Left lung (tissue), 10 donors: Measurements from ENCODE around the gene MICAL3. TPM values are rescaled to one million over a fixed set of nuclear protein-coding genes. Genes with fewer than 3 reads are reported as not detected.
A peak's percentile ranks its signal among the peaks of the same experiment; 100 is the strongest.

Experiments used
- ATAC-seq: fragments of 200-7000 bp; cut with Tn5 transposase; one replicate; pipeline ENCODE4 v1.9.1; 2020; ENCODE audit warnings: moderate library complexity
- DNase-seq, 4 donors: peaks; one replicate each; pipeline ENCODE4 v3.0.0-alpha.2; 2013 to 2020
- H3K27ac ChIP-seq, 2 donors: fragments of 200-600 bp; sonication (generic) in 1 of 2; one replicate each; pipeline versions ENCODE4 v1.5.0 to v1.8.0; 2020 to 2021
- H3K27me3 ChIP-seq, 2 donors: fragments of 200-600 bp; sonication (generic) in 1 of 2; one replicate each; pipeline versions ENCODE4 v1.5.0 to v1.8.0; 2020 to 2021
- H3K36me3 ChIP-seq, 2 donors: fragments of 200-600 bp; sonication (generic) in 1 of 2; one replicate each; pipeline versions ENCODE4 v1.5.0 to v1.8.0; 2020 to 2021
- H3K4me1 ChIP-seq, 2 donors: fragments of 200-600 bp; one replicate each; pipeline ENCODE4 v1.8.0; 2021
- H3K4me3 ChIP-seq, 2 donors: fragments of 200-600 bp; sonication (generic) in 1 of 2; one replicate each; pipeline versions ENCODE4 v1.5.0 to v1.8.0; 2020 to 2021; ENCODE audit warnings: mild to moderate bottlenecking in 1 of 2
- H3K9me3 ChIP-seq, 2 donors: fragments of 200-600 bp; sonication (generic) in 1 of 2; one replicate each; pipeline versions ENCODE4 v1.5.0 to v1.8.0; 2020 to 2021
- intact Hi-C, 2 donors: fragments of 100-400 bp; cut with DNase I; formaldehyde crosslinking; loops; one replicate each; pipeline versions ENCODE4 v1.11.2 to v1.14.2; 2022
- polyA plus RNA-seq, 6 donors: library from polyadenylated mRNA; unstranded; fragments of 120-200 nt; gene quantifications; one replicate each; pipeline ENCODE4 v1.2.1, GENCODE V29; 2013; ENCODE audit not compliant: insufficient read length in 6 of 6
- total RNA-seq, 2 donors: library from RNA; stranded (reverse); fragmentation: NEBNext Ultra II Directional; extraction: Animal tissue kit (Norgen Biotek cat#: 25700); gene quantifications; one replicate each; pipeline ENCODE4 v1.2.1, GENCODE V29; 2021
- TF ChIP-seq, protein P1 (sequence below), 2 donors: fragments of 200-600 bp; sonication (generic) in 1 of 2; IDR thresholded peaks; one replicate each; pipeline versions ENCODE4 v1.5.0 to v1.8.0; 2021; ENCODE audit warnings: antibody characterized with exemption in 2 of 2
- donor health status: DM: no; HTN: yes; CAD: no.
- donor health status: DM: no; HTN: no; CAD: no.

MICAL3 gene
- total and polyA plus RNA-seq, 8 donors = 24.9 to 64.8 (median 56.2) TPM

DNA sequence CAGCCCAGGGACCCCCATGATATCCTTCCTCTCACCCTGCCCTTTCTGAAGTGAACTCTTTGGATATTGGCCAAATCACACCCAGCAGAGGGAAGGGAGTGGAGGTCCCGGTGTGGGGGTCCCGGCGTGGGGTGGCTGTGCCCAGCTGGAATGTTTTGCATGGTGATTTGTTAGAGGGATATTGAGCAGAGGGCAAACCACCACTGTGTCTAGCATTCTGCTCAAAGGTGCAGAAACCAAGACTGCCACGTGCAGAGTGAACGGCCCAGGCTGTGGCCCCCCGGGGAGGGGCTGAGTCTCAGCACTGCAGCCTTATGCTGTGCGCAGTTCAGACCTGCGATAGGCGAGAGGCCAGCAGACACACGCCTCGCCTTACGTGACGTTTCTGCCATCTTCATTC, 242.2 kb downstream of the MICAL3 start:
- Histone ChIP-seq H3K27ac (peak overlapping the region in 1 of 2 donors; percentile 73), H3K9me3 (no peaks in the 10 kb centered on the region), H3K4me3 (peak overlapping the region in 1 of 2 donors; percentile 17), H3K27me3 (no peaks in the 10 kb centered on the region), H3K36me3 (no peaks in the 10 kb centered on the region), H3K4me1 (peaks cover 10 to 59% of the 10 kb centered on the region in 2 donors)
- peak in 1 of 4 donors; percentile 57 for DNase-seq
- ATAC-seq = no peak
- TF ChIP-seq, protein P1, sequence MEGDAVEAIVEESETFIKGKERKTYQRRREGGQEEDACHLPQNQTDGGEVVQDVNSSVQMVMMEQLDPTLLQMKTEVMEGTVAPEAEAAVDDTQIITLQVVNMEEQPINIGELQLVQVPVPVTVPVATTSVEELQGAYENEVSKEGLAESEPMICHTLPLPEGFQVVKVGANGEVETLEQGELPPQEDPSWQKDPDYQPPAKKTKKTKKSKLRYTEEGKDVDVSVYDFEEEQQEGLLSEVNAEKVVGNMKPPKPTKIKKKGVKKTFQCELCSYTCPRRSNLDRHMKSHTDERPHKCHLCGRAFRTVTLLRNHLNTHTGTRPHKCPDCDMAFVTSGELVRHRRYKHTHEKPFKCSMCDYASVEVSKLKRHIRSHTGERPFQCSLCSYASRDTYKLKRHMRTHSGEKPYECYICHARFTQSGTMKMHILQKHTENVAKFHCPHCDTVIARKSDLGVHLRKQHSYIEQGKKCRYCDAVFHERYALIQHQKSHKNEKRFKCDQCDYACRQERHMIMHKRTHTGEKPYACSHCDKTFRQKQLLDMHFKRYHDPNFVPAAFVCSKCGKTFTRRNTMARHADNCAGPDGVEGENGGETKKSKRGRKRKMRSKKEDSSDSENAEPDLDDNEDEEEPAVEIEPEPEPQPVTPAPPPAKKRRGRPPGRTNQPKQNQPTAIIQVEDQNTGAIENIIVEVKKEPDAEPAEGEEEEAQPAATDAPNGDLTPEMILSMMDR (IDR thresholded peaks at IDR 0.05) = no peak
- intact Hi-C loops = no loop called here

DNA sequence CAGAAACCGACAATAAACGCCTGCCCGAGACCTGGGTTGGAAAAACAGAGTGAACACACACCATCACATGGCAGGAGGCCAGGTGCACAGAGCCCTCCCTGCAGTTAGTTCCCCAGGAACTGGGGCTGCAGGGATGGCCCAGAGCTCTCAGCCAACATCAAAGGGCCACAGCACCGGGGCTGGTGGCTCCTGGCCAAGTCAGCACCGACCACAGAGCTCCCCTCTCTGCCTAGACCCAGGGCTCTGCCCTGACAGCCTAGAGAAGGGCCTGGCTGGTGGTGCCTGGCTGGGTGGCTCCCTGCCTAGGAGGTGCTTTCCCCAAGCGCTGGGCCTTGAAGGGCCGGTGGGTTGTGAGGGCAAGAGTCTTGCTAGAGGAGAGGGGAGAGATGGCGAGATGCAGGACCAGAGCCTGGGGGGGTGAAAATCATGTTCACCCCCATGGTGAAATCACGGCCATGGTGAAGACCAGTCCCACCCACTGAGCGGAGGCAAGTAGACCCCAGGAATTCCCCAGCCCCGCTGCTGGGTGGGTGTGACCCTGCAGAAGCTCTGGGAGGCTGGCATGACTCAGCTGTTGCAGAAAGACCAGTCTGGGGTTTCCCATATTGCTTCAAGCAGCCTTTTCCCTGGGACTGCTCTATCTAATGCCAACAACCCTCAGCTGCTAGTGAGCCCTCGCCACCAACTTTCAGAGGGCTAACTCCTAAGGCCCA, 242.9 kb downstream of the MICAL3 start:
- DNase-seq (peak in 2 of 4 donors; percentile 67 to 82), ATAC-seq (peak; percentile 61)
- Histone ChIP-seq H3K27me3 (no peaks in the 10 kb centered on the region), H3K36me3 (no peaks in the 10 kb centered on the region), H3K9me3 (no peaks in the 10 kb centered on the region), H3K27ac (peak overlapping the region in 1 of 2 donors; percentile 73), H3K4me3 (peak overlapping the region in 1 of 2 donors; percentile 17), H3K4me1 (peaks cover 10 to 65% of the 10 kb centered on the region in 2 donors)
- TF ChIP-seq, protein P1 (IDR thresholded peaks at IDR 0.05) = no peak
- intact Hi-C loops = no loop called here

DNA sequence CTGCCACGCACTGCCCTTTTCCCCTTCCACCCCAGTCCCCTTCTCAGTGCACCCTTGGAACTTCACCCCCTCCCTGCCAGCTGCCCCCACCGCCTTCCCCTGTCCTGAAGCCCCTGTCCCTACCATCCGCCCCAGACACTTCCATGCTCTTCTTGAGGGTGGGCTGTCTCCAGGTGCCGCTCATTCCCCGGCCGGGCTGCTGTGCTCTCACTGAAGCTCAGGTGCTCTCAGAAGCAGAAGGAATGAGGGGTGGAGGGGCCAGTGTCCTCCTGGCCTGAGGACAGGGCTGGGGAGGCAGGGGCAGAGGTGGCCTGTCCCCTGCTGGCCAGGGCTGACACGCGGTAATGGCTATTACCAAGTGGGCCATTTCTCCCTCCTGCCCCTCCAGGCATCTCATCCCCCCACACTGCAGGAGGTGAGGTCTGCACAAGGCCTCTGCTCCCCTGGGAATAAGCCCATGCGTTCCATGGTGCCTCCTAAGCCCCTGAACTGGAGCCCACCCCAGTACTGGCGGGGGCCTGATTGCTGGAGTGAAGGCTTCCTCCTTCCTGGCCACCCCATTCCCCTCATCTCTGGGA, 243.5 kb downstream of the MICAL3 start:
- ATAC-seq (no peak), DNase-seq (peak in 1 of 4 donors; percentile 50)
- no peaks in the 10 kb centered on the region for H3K27me3 ChIP-seq
- H3K4me1 ChIP-seq = peaks cover 10 to 68% of the 10 kb centered on the region in 2 donors
- TF ChIP-seq, protein P1 (IDR thresholded peaks at IDR 0.05) = no peak
- H3K36me3 ChIP-seq = no peaks in the 10 kb centered on the region
- no peaks in the 10 kb centered on the region for H3K9me3 ChIP-seq
- peak overlapping the region in 1 of 2 donors; percentile 73 for H3K27ac ChIP-seq
- intact Hi-C loops = no loop called here
- H3K4me3 ChIP-seq = peak overlapping the region in 1 of 2 donors; percentile 17

DNA sequence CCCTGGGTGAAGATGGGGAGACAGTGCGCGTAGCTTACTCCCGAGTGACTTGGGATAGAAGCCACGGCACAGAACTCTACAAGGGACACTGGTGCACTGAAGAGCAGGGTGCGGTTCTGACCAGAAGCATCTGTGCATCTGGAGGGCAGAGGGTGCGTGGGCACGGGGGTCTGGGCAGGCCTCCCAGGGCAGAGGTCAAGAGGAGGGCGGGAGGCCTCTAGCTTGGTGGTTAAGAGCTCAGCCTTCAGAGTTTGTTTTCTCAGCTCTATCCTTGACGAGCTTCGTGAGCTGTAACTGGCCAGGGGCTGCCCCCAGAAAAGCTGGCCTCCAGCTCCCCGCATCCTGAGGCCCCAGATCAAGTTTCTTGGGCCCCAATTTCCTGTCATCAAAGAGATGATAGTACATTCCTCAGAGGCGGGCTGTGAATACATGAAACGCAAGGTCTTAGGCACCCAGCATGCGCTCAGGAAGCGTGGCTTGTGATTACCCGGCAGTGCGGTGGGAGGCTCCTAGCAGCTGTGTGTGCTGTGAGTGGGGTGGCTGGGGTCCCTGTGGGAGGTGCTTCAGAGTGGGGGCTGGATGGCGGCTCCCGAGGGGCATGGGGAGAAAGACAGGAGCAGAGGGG, 244.1 kb downstream of the MICAL3 start:
- no peaks in the 10 kb centered on the region for H3K27me3 ChIP-seq
- DNase-seq (no peak), ATAC-seq (no peak)
- H3K4me1 ChIP-seq = peaks cover 10 to 74% of the 10 kb centered on the region in 2 donors
- H3K4me3 ChIP-seq = no peak overlapping the region
- no peaks in the 10 kb centered on the region for H3K36me3 ChIP-seq
- intact Hi-C loops = no loop called here
- no peaks in the 10 kb centered on the region for H3K9me3 ChIP-seq
- TF ChIP-seq, protein P1 (IDR thresholded peaks at IDR 0.05) = no peak
- no peak overlapping the region for H3K27ac ChIP-seq
